Measurements from ENCODE around the gene CARNS1.

The CARNS1 gene

GRCh38 chr11:67441098-67441563 lies 25.7 kb downstream of the CARNS1 start:
- DNase-seq (ENCODE audit: low spot score) = no peak

- no peak for DNase-seq (ENCODE audit: low spot score)
Observed at GRCh38 chr11:67441731-67442351, 26.4 kb downstream of the CARNS1 start.

DNA sequence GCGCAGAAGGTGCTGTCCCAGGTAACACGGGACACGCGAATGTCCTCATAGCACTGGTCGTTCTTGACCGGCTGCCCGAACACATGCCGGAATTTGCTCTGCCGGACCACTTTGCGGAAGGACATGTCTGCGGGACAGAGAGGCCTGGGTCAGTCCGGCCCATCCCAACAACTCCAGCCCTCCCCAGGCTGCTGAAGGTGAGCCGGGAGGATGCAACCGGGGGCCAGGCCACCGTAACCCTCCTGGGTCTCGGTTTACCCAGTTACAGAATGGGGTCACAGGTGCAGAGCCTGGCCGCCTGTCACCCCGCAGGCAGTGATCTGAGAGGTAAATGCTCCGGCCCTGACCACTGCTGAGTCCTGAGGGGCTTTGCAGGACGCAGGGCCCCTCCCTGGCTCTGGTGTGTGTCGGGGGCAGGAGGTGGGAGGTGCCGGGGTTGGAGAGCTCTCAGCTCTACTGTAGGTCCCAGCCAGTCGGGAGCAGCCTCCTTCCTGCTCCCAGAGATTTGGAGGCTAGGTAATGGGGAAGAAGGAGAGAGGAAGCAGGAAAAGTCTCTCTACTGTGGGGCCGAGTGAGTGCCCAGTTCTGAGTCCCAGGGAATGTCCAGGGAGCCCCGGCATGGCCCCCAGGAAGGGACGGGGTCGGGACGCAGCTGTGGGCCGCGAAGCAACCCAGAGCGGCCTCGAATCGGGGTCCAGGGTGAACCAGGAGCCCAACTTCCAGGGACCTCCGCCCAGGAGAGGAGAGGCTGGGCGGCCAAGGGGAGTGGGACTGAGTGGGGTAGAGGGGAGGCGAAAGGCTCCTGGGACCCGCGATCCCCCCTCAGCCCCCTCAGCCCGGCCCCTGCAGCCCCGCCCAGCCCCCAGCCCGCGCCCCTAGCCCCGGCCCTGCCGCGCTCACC lies 27.3 kb downstream of the CARNS1 start:
- no peak for DNase-seq (ENCODE audit: low spot score)

DNA sequence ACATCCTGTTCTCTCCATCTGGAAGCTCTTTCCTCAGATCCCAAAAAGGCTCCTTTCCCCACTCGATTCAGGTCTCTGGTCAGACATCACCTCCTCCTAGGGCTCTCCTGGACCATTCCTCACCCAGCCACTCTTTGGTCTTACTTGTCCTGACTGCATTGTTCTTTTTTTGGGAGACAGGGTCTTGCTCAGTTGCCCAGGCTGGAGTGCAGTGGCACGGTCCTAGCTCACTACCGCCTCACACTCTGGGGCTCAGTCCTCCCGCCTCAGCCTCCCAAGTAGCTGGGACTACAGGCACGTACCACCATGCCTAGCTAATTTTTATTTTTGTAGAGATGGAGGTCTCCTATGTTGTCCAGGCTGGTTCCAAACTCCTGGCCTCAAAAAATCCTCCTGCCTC lies 30.0 kb downstream of the CARNS1 start:
- no peak for DNase-seq (ENCODE audit: low spot score)

GRCh38 chr11:67448220-67448609 lies 32.7 kb downstream of the CARNS1 start:
- DNase-seq (ENCODE audit: low spot score) = no peak

DNA sequence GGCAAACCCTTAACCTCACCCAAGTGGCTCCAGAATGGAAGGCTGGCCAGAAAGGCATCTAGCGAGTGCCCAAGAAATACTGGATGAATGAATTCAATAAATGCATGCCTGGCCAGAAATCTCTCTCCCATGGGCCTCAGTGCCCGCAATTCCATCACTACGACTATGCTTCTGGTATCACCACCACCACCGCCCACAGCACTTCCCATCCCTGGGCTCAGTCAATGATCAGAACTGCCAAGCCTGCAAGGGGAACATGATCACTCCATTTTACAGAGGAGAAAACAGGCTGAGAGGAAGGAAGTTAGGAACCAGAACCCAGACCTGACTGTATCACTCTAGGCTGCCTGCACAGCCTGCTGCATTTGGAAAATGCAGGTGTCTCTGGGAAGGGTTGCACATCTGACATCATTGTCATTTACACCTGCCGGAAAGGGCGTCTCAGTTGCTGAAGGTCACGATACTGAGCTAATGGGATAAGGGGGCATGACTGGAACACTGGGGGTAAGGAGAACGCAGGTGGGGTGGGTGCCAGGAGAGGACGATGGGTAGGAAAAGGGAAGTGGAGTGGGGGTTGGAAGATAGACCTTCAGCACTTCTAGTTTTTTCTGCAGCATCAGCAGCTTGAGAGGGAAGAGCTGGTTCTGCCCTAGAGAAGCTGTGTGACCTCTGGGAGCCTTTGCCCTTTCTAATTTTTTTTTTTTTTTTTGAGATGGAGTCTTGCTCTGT lies 33.8 kb downstream of the CARNS1 start:
- DNase-seq (ENCODE audit: low spot score) = no peak

DNA sequence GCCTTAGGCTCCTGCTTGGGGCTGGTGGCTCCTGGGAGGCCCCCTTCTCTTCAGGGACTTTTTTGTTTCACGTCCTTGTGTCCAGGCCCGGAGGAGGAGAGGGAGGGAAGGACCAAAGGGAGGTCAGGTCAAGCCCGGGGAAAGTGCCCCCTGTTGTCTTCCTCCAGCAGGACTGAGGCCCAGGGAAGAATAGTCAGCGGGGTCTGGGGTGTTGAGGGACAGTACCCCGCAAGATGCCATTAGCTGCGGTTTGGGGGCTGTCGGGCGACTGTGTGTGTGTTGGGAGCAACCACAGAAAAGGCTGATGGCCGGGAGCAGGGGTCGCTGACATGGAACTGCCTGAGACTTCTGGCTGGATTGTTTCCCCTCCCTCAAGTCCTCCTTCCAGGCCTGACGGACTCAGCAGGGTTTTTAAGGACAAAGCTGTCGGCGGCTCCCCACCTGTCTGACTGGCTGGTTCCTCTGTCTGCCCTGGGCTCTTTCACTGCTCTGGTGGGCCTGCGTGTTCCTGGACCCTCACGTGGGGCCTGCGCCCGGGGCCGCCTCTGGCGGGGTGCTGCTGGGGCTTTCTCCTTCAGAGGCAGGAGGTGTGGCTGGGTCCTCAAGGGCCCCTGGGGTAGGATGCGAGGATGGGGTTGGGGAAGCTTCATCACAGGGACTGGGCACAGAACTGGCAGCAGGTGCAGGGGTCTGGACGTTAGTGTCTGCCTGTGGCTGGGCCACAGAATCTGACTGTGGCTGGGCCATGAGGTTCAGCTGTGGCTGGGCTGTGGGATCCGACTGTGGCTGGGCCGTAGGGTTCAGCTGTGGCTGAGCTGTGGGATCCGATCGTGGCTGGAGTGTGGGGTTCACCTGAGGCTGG lies 35.5 kb downstream of the CARNS1 start:
- DNase-seq (ENCODE audit: low spot score) = no peak

DNA sequence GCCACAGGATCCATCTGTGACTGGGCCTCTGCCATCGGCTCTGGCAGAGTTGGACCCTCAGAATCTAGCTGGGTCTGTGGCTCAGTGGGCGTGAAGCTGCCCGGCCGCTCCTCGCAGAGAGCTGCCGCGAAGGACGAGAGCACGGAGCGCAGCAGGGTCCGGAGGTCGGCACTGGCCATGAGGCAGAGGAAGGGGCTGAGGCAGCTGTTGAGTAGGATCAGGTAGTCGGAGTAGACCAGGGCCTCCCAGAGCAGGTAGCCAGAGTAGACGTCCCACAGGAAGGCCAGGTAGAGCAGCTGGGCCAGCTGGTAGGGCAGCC lies 36.1 kb downstream of the CARNS1 start:
- DNase-seq (ENCODE audit: low spot score) = no peak

- no peak for DNase-seq (ENCODE audit: low spot score)
Observed at GRCh38 chr11:67452141-67452952, 36.9 kb downstream of the CARNS1 start, which contains the start of gene GPR152. TSS of gene GPR152 (minus strand) at chr11:67452729. CDS start at chr11:67452724, 5 bp downstream.

DNA sequence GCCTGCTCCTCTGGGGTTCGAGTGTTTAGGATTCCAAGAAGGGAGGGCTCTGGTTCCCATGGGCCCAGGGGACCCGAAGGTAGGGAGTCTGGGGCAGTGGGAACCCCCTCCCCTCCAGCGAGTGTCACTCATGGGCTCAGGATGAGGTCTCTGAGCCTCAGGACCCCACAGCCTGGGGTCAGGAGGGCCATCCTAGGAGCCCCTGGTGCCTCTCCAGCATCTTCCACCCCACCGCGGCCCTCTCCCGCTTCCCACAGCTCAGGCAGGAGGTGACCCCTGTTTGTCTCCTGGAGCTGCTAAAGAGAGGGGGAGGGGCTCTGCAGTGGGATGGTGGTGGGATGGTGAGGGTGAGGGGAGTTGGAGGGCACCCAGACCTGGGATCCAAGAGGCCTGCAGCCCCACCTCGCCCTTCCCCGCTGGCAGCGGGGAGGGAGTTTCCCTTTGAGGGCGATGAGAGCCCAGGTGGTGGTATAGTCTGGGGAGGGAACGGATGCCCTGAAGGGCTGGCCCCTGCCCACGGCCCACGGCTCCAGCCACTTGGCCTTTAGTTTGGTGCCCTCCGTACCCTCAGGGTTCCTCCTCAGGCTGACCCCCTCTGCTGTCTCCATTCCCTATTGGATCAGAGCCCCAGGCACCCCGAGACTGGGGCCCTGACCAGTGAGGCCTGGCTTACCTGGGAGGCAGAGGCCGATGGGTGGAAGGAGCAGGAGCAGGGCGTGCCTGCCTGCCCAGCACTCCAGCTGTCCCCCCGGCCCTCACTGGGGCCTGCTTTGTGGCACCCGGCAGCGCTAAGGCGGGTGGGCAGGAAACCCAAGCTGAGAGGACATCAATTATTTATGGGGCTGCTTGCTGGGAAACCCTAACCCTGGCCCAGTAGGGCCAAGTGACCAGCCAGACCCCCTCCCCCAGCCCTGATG lies 38.6 kb downstream of the CARNS1 start:
- DNase-seq (ENCODE audit: low spot score) = no peak

GRCh38 chr11:67455054-67455453 lies 39.6 kb downstream of the CARNS1 start, which contains the start of gene CABP4:
TSS of gene CABP4 (plus strand) at chr11:67455354. CDS start at chr11:67455424, 70 bp downstream.
- DNase-seq (ENCODE audit: low spot score) = no peak

DNA sequence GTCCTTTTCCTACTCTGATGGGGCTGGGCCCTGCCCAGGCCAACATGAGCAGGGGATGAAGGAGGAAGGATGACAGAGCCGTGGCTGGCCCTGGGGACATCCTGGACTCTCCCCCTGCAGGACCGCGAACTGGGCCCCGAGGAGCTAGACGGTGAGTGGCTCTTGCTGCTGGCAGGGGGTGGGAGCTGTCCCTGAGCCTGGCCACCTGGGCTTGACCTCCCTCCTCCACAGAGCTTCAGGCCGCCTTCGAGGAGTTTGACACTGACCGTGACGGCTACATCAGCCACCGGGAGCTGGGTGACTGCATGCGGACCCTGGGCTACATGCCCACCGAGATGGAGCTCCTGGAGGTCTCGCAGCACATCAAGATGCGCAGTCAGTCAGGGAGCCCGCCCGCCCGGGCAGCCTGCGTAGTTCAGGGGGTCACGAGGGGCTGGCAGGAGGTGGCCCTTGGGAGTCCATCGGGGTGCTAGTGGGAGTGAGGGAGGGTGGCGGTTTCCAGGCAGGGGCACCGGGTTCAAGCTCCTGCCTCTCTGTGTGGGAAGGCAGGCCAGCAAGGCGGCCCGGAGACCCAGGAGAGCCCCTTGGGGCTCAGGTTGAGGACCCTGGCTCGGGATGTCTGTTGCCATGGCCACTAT lies 40.7 kb downstream of the CARNS1 start:
- DNase-seq (ENCODE audit: low spot score) = no peak

- no peak for DNase-seq (ENCODE audit: low spot score)
Observed at GRCh38 chr11:67457453-67457852, 42.0 kb downstream of the CARNS1 start.

DNA sequence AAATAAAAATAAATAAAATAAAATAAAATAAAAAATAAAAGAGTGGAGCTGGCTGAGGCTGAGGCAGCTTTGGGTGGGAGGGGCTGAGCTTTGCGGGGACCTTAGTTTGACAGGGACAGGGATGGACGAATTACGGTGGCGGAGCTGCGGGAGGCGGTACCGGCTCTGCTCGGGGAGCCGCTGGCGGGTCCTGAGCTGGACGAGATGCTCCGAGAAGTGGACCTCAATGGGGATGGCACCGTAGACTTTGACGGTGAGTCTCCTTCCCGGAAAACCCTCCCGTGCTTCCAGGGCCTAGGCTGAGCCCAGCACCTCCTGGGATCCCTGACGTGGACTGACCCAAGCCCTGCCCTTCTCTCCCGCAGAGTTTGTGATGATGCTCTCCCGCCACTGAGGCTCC lies 42.8 kb downstream of the CARNS1 start:
- DNase-seq (ENCODE audit: low spot score) = no peak

- no peak for DNase-seq (ENCODE audit: low spot score)
Observed at GRCh38 chr11:67463186-67463585, 47.7 kb downstream of the CARNS1 start.

DNA sequence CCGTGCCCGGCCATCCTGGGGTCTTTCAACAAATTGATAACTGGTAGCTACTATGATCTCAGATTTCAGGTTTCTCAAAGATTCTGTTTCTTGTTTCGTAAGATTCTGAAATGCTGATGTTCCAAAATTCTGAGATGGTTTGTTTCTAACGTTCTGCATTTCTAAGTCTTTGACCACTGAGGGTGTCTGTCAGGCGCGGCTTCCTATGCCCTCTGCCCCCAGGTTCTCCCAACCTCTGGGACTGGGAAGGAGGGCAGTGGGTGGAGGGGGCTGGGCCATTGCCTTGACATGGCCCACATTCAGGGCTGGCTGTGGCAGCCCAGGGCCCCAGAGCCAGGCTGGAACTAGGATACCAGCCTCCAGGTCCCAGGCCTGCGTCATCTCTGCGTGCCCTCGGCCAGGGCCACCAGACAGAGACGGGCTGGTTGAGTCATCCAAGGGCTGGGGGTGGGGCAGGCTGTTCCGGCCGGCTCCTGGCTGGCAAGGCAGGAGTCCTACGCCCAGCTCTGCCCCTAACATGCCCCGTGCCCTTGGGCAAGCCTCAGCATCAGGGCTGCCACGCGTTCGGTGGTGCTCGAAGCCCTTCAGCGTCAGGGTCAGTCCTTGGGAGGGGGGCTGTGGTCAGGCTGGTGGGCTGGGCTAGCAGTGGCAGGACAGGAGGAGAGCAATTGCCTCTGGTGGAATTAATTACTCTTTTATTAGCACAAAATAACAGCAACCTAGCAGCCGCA lies 48.4 kb downstream of the CARNS1 start:
- DNase-seq (ENCODE audit: low spot score) = peak; percentile 79

GRCh38 chr11:67464411-67465188 lies 49.1 kb downstream of the CARNS1 start:
- peak; percentile 82 for DNase-seq (ENCODE audit: low spot score)

DNA sequence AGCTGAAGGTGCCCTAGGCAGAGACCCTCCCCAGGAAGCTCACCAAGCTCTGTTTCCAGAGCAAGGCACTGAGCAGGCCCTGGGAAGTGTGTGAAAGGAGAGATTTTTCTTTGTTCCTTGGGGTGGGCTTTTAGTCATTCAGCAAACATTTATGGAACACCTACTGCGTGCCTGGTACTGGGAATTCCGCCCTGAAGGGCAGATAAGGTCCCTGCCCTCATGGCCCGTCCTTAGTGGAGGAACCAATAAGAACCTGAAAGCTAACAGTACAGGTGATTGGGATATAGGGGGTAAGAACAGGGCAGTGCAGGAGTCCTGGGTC lies 49.7 kb downstream of the CARNS1 start:
- no peak for DNase-seq (ENCODE audit: low spot score)
